Neural cell (in vitro differentiated cells): ENCODE results near the gene STMP1. TPM values are rescaled to one million over a fixed set of nuclear protein-coding genes. Genes with fewer than 3 reads are reported as not detected.

Experiments used
- H2AFZ ChIP-seq: fragments of 200-600, 300-800 bp; sonication (generic), shearing (Covaris generic); 2 replicates; pipeline ENCODE4 v1.6.0; 2014; ENCODE audit warnings: low read depth, mild to moderate bottlenecking, antibody characterized with exemption, low read length, moderate library complexity
- H3F3A ChIP-seq: fragments of 200-600 bp; shearing (Covaris generic); 2 replicates; pipeline ENCODE4 v1.6.1; 2016; ENCODE audit warnings: mild to moderate bottlenecking, moderate library complexity, mixed read lengths, antibody characterized with exemption, low read length; ENCODE audit not compliant: insufficient read depth, poor library complexity, severe bottlenecking
- H3K27ac ChIP-seq: fragments of 200-600, 300-800 bp; sonication (generic), shearing (Covaris generic); 2 replicates; pipeline ENCODE4 v1.5.1; 2014; ENCODE audit warnings: mild to moderate bottlenecking, low read length, moderate library complexity
- H3K27me3 ChIP-seq: fragments of 300-800, 200-600 bp; sonication (generic), shearing (Covaris generic); 2 replicates; pipeline ENCODE4 v1.6.0; 2014; ENCODE audit warnings: mild to moderate bottlenecking, low read depth, low read length, moderate library complexity; ENCODE audit not compliant: insufficient read depth
- H3K36me3 ChIP-seq: fragments of 300-800, 200-600 bp; sonication (generic), shearing (Covaris generic); 2 replicates; pipeline ENCODE4 v1.5.1; 2014; ENCODE audit warnings: mild to moderate bottlenecking, antibody characterized with exemption, low read length, moderate library complexity; ENCODE audit not compliant: insufficient read depth
- H3K4me2 ChIP-seq: fragments of 300-800, 200-600 bp; sonication (generic), shearing (Covaris generic); 2 replicates; pipeline ENCODE4 v1.6.0; 2014; ENCODE audit warnings: mild to moderate bottlenecking, low read length
- H3K4me3 ChIP-seq: fragments of 300-800, 200-600 bp; sonication (generic), shearing (Covaris generic); 2 replicates; pipeline ENCODE4 v1.5.1; 2014; ENCODE audit warnings: mild to moderate bottlenecking, low read length, moderate library complexity
- H3K79me2 ChIP-seq: fragments of 200-600 bp; shearing (Covaris generic); replicated peaks from 2 replicates; pipeline ENCODE4 v1.6.0; 2014; ENCODE audit warnings: mild to moderate bottlenecking, low read length, moderate library complexity; ENCODE audit not compliant: insufficient read depth
- H3K9ac ChIP-seq: fragments of 300-800, 200-600 bp; sonication (generic), shearing (Covaris generic); 2 replicates; pipeline ENCODE4 v1.6.1; 2016; ENCODE audit warnings: mild to moderate bottlenecking, low read length, mixed read lengths
- H3K9me2 ChIP-seq: fragments of 200-600 bp; shearing (Covaris generic); 2 replicates; pipeline ENCODE4 v1.6.1; 2016; ENCODE audit warnings: mild to moderate bottlenecking, low read length, mixed read lengths; ENCODE audit not compliant: insufficient read depth
- H3K9me3 ChIP-seq: fragments of 200-600, 300-800 bp; sonication (generic), shearing (Covaris generic); 2 replicates; pipeline ENCODE4 v1.6.1; 2016; ENCODE audit warnings: mild to moderate bottlenecking, mixed run types, low read length, moderate library complexity, mixed read lengths
- H4K20me1 ChIP-seq: fragments of 200-600 bp; shearing (Covaris generic); 2 replicates; pipeline ENCODE4 v1.6.1; 2016; ENCODE audit warnings: mild to moderate bottlenecking, mixed run types; ENCODE audit not compliant: insufficient read depth
- CTCF ChIP-seq: fragments of 450-650 bp; IDR thresholded peaks from 2 replicates; pipeline ENCODE4 v1.5.1; 2014; ENCODE audit warnings: antibody characterized with exemption, mild to moderate bottlenecking, moderate library complexity; ENCODE audit not compliant: poor library complexity, severe bottlenecking
- EP300 ChIP-seq: fragments of 450-650 bp; conservative IDR thresholded peaks from 2 replicates; pipeline ENCODE4 v1.6.1; 2014; ENCODE audit warnings: antibody characterized with exemption, mild to moderate bottlenecking, moderate library complexity; ENCODE audit not compliant: poor library complexity, severe bottlenecking
- EZH2 ChIP-seq: fragments of 200-600, 300-800 bp; shearing (Covaris generic), sonication (generic); IDR thresholded peaks from 2 replicates; pipeline ENCODE4 v1.6.1; 2014; ENCODE audit warnings: antibody characterized with exemption, low read length, borderline replicate concordance, mild to moderate bottlenecking; ENCODE audit not compliant: insufficient read depth, poor library complexity, severe bottlenecking
- MXI1 ChIP-seq: fragments of 450-650 bp; conservative IDR thresholded peaks from 2 replicates; pipeline ENCODE4 v1.6.1; 2014; ENCODE audit warnings: antibody characterized with exemption, mild to moderate bottlenecking; ENCODE audit not compliant: poor library complexity, severe bottlenecking
- POLR2AphosphoS5 ChIP-seq: IDR thresholded peaks from 2 replicates; pipeline ENCODE4 v1.6.1; 2012
- RAD21 ChIP-seq: fragments of 450-650 bp; conservative IDR thresholded peaks from 2 replicates; pipeline ENCODE4 v1.6.1; 2014; ENCODE audit warnings: antibody characterized with exemption, mild to moderate bottlenecking, moderate library complexity
- SMC3 ChIP-seq: fragments of 450-650 bp; conservative IDR thresholded peaks from 2 replicates; pipeline ENCODE4 v1.6.1; 2014; ENCODE audit warnings: antibody characterized with exemption, mild to moderate bottlenecking, moderate library complexity; ENCODE audit not compliant: poor library complexity
- TAF1 ChIP-seq: IDR thresholded peaks from 2 replicates; pipeline ENCODE4 v1.6.1; 2012; ENCODE audit warnings: low read depth
- polyA plus RNA-seq: library from polyadenylated mRNA; depleted of rRNA; stranded (reverse); fragments of >200 nt; gene quantifications from 2 replicates; pipeline ENCODE4 v1.2.3, GENCODE V29; 2014
- TF ChIP-seq, protein P1 (sequence below): IDR thresholded peaks from 2 replicates; pipeline ENCODE4 v1.6.1; 2012; ENCODE audit warnings: borderline replicate concordance

STMP1 gene
- polyA plus RNA-seq, 1 donor from 2014 or later: 81.6 TPM

DNA sequence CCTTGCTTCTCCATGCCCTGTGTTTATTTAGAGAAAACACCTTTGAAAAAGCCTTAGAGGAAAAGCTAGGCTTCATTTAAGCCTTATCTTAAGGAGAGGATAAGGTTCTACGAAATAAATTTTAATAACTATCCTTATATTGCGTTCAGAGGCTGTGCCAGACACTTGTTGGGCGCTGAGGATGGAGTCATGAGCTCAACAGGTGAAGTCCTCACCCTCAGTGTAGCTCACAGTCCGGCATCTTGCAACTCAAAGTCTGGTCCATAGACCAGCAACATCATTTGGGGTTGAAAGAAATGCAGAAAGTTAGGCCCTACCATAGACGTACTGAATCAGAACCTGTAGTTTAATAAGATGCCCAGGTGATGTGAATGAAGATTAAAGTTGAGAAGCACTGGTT lies 3.8 kb upstream of the STMP1 start:
- H3F3A ChIP-seq: no peaks in the 10 kb centered on the region

GRCh38 chr7:135659159-135659846 lies 3.0 kb upstream of the STMP1 start:
- no peaks in the 10 kb centered on the region for H3F3A ChIP-seq
- no peaks in the 10 kb centered on the region for H3K9me2 ChIP-seq
- H3K36me3 ChIP-seq: no peaks in the 10 kb centered on the region
- no peak overlapping the region for H3K9ac ChIP-seq
- no peak overlapping the region for H2AFZ ChIP-seq
- H3K79me2 ChIP-seq: peaks cover 20% of the 10 kb centered on the region
- TF ChIP-seq CTCF (no peak), EZH2 (no peak), MXI1 (no peak), SMC3 (no peak), EP300 (no peak), RAD21 (no peak), POLR2AphosphoS5 (no peak), TAF1 (no peak)
- TF ChIP-seq, protein P1, sequence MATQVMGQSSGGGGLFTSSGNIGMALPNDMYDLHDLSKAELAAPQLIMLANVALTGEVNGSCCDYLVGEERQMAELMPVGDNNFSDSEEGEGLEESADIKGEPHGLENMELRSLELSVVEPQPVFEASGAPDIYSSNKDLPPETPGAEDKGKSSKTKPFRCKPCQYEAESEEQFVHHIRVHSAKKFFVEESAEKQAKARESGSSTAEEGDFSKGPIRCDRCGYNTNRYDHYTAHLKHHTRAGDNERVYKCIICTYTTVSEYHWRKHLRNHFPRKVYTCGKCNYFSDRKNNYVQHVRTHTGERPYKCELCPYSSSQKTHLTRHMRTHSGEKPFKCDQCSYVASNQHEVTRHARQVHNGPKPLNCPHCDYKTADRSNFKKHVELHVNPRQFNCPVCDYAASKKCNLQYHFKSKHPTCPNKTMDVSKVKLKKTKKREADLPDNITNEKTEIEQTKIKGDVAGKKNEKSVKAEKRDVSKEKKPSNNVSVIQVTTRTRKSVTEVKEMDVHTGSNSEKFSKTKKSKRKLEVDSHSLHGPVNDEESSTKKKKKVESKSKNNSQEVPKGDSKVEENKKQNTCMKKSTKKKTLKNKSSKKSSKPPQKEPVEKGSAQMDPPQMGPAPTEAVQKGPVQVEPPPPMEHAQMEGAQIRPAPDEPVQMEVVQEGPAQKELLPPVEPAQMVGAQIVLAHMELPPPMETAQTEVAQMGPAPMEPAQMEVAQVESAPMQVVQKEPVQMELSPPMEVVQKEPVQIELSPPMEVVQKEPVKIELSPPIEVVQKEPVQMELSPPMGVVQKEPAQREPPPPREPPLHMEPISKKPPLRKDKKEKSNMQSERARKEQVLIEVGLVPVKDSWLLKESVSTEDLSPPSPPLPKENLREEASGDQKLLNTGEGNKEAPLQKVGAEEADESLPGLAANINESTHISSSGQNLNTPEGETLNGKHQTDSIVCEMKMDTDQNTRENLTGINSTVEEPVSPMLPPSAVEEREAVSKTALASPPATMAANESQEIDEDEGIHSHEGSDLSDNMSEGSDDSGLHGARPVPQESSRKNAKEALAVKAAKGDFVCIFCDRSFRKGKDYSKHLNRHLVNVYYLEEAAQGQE: no peak
- no peak overlapping the region for H3K27ac ChIP-seq
- H3K4me3 ChIP-seq: no peak overlapping the region
- H3K27me3 ChIP-seq: no peaks in the 10 kb centered on the region
- no peaks in the 10 kb centered on the region for H4K20me1 ChIP-seq
- no peak overlapping the region for H3K4me2 ChIP-seq
- no peaks in the 10 kb centered on the region for H3K9me3 ChIP-seq

More for the DNA sequence above, 3.8 kb upstream of the STMP1 start:
- Histone ChIP-seq H2AFZ (no peak overlapping the region), H3K9ac (no peak overlapping the region), H3K36me3 (no peaks in the 10 kb centered on the region), H4K20me1 (no peaks in the 10 kb centered on the region), H3K27me3 (no peaks in the 10 kb centered on the region), H3K27ac (no peak overlapping the region), H3K4me2 (no peak overlapping the region), H3K4me3 (no peak overlapping the region), H3K79me2 (peaks cover 12% of the 10 kb centered on the region), H3K9me2 (no peaks in the 10 kb centered on the region), H3K9me3 (no peaks in the 10 kb centered on the region)
- TF ChIP-seq CTCF: no peak
- TF ChIP-seq, protein P1: no peak
